Stimulated activated CD8-positive, alpha-beta memory T cell treated with anti-CD3 and anti-CD28 coated beads, Interleukin-12 subunit alpha, Interleukin-12 subunit beta, amount 100 ng/mL, for 24 hours (primary cell): ENCODE measurements around the gene COPB1.

Experiments used
- DNase-seq: peaks from one replicate; pipeline ENCODE4 v3.0.0-alpha.2; 2020; ENCODE audit errors: extremely low read depth

COPB1 gene

DNA sequence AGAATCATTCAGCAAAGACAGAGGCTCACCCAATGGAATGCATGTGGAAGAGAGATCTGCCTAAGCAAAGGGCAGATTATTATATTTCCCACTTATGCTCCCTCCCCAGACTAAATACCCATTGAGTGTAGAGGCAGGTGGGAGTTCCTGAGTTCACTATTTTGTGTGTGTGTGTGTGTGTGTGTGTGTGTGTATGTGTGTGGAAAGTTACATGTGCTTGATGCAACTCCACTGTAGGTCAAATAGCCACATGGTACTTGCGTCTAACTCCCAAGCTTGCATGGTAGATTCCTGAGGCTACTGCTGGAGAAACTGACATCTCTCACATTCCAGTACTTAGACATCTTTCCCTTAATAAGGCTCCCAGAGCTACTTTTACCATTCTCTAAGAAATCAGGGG, 3.4 kb upstream of the COPB1 start:
- no peak for DNase-seq

DNA sequence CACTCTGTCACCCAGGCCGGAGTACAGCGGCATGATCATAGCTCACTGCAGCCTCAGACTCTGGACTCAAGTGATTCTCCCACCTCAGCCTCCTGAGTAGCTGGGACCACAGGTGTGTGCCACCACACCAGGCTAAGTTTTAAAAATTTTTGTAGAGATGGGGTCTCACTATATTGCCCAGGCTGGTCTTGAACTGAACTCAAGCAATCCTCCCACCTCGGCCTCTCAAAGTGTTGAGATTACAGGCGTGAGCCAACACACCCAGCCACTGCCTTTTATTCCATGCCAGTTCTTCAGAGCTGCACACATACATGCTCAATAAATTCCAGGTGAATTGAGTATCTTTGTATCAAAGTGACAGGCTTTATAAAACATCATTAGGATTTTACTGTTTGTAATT, 2.4 kb upstream of the COPB1 start:
- no peak for DNase-seq

DNA sequence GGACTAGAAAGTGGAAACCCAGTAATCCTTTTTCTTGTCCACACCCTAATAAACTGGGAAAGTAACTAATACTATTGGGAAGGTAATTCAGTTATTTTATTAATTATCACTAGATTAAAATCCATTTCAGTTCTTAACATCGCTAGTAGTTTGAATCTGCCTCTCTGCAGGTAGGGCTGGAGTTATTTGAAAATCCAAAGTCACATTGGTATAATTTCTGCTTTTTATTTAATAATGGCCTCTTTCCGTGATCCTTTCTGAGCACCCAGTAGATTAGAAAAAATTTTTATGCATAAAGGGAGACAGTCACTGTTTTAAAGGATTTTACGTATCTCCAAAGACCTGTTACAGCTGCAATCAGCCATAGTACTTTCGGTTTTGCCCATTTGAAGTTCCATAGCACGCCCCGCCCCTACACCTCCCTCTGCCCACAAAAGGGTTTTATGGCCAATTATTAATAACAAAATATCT, 605 bp upstream of the COPB1 start:
- no peak for DNase-seq

DNA sequence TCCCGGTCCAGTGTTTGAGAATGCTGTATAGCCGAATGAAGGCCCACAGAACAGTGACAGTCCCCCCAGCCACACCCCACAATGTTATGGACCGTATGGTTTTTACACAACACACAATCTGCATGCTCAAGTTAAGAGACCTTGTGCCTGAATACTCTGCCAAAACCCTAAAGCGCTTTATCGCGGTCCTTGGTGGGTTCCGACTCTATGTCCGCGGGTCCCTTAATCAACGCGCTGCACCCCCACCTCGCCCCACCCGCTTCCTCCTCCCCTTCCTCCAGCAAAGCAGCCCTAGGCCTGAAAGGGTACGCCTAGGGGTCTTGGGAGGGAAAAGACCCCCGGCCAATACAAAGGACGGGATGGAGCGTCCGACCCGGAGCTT, 442 bp downstream of the COPB1 start:
- DNase-seq = no peak

DNA sequence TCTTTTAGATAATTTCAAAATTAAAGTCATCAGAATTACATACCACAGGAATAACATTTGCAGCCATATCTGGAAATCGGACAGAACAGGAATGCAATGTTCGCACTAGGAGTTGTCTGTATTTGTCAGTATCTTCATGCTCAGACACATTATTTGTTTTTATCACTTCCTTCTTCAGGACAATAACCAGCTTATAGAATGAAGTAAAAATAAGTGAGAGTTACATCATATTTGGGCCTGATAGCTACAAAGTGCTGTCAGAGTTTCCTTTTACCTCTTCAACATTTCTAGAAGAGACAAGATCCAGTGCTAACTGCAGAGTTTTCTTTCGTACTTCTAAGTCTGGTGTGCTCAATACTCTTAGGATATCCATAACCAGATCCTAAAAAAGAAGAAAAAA, 18.9 kb downstream of the COPB1 start:
- DNase-seq = no peak

DNA sequence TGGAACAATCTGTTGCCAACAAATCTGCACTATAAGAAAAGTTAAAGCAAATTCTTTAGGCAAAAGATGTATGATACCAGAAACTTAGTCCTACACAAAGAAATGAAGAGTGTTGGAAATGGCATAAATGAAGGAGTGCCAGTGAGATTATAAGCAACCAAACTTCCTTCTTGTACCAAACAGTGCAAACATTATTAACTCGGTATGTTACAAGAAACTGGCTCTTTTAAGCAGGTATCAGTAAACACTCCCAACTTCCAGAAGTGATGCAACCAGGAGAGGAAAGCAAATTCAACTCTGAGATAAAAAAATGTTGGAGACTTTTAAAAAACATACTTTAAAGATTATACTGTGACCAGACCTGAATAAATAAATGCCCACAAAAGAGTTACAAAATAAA, 28.5 kb downstream of the COPB1 start:
- no peak for DNase-seq

DNA sequence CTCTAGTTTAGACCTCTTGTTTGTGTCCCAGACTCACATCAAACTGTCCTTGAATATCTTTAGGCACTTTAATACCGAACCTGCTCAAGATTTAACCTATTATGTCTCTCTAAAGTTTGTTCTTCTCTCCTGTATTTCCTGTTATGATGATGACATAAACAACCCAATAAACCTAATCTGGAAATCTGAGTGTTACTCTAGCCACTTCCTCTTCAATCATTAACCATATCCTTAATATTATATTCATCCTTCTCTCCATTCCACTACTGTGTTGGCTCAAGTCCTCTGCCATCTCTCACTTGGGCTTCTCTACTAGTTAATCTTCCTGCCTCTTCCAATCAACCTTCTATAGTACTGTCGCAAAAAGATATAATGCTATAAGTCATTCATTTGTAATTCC, 36.0 kb downstream of the COPB1 start:
- no peak for DNase-seq

DNA sequence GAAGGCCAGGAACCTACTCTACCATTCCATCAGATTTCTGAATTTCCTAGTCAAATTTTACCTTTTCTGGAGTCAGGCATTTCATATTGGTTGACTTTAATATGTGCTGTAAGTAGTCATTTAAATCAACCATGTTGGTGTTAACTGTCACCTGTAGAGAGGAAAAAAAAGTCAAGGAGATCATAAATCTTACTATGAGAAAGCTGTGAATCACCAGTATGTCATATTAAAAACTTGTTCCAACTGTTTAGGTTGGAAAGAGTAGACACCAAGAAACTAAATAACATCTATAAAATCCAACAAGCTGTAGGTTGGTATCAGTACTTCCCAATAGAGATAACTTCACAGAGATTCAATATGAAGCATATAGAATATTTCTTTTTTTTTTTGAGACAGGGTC, 39.5 kb downstream of the COPB1 start:
- DNase-seq = no peak

DNA sequence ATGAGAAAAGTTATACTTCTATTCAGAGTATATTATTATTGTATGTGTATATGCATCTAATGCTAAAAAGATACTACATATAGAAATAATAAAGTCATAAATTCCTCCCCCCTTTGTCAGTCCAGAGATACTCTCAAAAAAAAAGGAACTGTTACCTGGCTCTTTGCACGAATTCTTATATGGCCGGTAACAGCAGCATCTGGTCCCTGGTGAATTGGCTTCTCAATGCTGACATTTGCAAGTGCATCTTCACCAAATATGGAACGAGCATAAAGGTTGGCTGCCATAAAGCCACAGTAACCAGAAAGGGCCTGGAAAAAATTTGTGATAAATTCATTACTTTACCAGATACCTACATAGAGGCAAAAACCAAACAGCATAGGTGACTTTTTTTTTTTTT, 41.2 kb downstream of the COPB1 start:
- DNase-seq = no peak

DNA sequence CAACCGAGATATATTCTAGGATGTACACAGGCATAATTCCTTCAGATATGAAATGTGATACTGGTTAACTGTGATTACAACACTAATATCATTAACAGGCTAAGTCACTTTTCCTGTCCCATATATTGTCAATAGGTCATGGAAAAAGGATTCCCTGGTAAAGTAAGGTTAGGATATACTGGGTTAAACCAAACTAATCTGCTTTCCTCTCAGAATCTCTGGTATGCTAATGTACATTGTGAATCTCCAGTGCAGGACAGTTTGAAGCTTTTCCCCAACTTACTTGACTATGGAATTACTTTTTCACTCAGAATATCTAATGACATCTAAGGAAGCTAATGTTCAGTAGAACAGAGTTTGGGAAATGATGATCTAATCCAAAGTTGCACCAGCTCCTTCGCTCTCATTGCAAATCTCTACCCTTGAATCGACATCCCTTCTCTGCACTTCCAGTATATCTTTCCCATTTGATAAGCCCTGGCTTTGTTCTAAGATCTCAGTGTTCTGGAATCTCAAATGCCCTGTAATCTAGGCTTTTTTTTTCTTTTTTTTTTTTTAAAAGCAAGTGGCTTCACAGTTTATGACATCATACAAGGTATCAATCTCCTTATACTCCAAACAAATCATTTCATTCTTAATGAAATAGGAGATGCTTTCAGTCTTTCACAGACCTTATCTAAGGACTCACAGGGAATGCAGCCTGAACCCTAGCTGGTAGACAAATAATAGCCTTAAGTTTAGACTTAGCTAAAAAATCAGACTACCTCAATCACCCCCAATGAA, 43.8 kb downstream of the COPB1 start:
- no peak for DNase-seq

DNA sequence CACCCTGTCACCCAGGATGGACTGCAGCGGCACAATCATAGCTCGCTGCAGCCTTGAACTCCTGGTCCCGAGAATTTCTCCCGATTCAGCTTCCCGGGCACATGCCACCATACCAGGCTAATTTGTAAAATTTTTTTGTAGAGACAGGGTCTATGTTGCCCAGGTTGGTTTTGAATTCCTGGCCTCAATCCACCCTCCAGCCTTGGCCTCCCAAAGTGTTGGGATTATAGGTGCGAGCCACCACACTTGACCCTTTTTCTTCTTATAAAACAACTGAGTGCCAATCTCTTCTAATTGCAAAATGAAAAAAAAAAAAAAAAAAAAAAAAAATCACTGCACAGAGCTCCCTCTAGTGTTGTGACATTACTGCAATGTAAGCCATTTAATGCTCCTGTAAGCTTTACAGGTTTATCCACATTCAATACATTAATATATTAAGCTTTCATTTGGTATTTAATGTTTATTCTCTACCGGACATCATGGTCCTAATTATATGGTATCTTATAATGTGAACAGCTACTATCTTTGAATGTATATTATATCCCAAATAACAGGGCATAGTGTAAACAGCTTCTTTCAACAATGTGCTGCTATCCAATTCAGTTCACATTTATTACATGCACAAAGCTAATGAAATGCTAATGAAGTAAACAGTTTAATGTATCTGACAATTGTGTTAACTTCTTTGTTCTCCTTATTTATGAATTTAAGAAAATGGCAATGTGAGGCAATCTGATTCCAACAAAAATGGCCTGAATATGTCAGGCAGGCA, 44.6 kb downstream of the COPB1 start:
- DNase-seq = no peak

DNA sequence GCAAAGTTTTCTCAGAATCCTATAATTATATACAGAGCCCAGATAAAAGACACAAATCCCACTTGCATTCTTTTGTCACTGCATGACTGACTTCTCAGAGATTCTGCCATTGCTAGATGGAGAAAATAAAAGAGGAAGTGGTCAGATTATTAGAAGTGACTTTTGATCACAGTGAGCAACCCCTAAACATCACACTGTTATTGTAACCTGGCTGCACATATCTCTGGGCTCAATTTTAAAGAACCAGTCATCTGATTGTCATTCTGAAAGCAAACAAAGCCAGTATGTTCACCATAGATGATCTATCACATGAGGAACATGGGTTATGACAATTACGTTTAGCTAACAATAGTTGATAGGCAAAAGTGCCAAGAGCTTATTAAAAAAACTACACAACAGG, 47.8 kb downstream of the COPB1 start:
- DNase-seq = no peak

DNA sequence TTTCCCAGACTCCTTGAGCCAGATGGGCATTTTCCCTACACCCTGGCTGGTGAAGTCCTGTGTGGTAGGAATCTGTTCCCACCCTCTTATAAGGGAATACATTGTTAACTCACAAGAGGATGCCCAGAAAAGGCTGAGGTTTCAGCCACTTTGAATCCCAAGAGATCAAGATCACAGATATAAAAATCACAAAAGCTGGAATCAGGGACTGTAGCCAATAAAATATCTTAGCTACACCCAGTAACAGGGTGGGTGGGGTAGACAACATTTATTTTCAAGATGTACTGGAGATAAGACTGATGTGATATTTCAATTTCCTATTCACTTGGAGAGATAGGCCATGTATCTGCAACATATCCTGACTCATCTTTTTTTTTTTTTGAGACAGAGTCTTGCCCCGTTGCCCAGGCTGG, 50.3 kb downstream of the COPB1 start:
- DNase-seq = no peak

DNA sequence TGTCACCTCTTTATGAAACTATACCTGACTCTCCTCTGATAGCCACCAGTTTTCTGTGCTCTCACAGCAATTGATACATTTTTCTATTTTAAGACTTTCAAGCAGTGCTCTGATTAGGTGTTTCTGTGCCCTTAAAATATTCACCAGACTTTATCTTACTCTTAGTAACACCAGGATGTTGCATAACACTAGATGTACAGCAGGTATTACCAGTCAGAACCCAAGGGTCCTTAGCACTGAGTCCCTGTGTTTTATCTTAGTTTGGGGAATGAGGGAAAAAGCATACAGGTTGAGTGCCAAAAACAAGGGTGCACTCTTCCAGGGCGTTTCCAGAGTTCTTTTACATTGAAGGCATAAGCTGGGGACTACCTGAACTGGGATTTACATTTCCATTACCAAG, 51.4 kb downstream of the COPB1 start:
- no peak for DNase-seq

DNA sequence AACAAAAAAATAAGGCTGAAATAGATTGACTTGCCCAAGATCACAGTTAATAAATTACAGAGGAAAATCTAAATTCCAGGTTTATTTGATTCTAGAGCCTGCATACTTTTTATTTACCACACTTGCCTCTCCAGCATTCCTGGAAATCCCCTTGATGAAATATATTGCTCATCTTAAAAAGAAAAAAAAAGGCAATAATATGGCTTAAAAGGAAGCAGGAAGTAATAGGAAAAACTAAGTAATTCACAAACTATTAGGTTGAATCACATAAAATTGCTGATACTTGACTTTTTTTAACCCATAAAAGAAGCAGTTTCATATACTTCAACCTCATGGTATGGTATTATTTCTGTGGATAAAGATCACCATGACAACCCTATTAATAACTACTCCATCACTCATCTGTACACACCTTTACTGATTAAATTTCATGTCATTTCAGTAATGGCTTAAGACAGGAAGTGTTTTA, 52.9 kb downstream of the COPB1 start:
- no peak for DNase-seq

DNA sequence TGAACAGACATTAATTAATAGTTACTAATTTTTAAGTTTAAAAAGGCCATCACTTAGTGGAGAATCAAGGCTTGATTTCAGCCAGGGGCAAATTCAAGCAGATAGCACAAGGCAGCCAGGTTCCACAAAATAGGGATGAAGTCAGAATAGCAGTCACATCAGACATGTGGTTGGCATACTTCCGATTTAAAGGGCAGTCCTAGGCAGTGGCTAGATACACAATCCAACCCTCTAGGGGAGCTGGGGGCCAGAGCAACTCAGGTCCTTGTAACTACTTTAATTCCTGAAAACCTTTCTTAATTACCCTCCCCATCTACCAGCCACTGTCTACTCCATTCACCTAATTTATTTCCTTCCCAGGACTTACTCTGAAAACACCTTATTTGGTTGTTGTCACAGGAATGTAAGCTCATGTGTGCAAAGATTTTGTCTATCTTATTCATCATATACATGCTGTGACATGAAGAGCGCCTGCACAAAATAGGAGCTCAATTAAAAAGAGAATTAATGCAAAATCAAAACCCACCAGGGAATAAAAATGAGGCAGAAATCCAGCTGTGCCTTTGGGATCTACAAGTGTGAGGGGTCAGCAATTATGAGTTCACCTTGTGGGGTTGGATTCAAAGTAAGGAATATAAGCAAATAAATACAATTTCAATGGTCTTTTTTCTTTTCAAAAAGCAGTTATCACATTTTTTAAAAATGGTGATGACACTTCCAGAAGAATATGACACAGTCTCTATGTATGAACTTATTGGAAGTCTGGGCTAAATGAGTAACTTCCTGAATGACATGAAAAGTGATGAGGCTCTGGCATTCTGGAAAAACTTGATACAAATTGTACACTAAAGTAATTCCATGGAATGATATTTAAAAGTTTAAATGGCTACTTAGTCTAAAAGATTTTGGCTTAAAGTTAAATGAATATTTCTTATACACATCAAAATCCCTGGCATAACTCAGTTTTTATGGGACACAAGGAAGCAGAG, 53.8 kb downstream of the COPB1 start:
- no peak for DNase-seq

DNA sequence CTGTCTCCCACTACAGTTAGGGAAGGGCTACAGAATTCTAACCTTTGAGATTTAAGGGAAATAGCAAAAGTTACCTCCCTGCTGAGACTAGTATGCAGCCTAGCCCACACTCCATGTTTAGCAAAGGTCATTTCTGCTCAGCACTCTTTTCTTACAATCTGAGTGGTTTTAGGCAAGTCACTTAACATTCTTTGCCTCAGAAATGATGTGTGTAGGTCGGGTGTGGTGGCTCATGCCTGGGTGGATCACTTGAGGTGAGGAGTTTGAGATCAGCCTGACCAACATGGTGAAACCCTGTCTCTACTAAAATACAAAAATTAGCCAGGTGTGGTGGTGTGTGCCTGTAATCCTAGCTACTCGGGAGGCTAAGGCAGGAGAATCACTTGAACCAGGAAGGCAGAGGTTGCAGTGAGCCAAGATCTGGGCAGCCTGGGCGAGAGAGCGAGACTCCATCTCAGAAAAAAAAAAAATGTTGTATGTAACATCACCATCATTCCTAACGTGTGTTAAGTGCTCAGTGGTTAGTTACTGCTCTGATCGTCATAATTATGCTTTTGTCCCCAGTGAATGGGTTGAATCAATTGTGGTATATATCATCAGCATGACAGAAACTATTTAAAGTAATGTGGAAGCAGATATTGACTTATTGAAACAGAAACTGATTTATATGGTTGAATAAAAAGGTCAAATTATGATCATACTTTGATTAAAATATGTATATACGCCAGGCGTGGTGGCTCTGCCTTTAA, 55.0 kb downstream of the COPB1 start:
- DNase-seq = no peak

DNA sequence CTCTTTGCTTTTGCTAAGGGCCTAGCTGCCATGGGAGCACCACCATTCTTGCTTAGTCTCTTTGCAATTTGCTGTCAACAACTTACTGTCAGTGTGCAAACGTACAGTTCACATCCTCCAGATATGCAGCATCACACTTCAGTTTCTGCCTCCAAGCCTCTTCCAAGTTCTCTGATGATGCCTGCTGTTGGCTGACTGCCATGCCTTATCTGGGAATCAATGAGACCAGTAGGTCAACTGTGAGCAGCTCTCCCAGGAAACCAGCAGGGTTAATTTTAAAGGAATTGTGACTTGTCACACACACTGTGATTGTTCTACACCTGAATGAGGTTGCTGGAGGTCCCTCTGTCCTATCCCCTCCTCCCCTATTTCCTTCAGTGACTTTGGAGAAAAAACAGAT, 56.0 kb downstream of the COPB1 start:
- DNase-seq = no peak

DNA sequence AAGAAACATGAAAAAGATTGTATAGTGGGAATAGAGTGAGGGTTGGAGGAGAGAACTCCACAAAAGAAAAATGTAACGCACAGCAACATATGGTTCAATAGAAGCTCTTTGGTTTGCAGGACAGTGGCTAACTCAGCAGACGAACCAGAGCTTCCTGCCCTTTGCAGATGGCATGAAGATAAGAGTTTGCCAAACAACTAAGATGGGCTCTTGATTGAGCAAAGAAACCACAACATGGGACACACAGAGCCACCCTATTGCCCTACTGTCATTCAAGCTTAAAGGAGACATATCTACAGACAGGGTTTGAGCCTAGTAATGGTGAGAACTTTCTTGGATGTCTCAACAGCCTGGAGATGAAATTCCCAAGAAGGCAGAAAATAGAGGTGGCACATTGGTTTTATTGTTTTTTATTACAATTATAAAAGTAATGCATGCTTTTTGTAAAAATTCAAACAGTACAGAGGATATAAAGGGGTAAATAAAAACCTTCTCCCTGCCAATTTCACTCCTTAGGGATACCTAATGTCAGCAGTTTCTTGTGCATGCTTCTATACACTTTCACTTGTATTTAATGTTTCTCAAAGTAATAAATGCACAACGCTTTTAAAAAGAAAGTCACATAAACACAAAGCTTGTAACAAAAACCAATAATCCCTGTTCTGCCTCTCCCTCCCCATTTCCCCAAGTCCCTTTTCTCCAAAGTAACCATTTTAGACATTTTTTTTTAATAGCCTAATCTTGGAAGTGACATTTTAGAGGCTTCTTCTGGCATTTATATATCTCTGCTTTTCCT, 63.7 kb downstream of the COPB1 start:
- DNase-seq = no peak

DNA sequence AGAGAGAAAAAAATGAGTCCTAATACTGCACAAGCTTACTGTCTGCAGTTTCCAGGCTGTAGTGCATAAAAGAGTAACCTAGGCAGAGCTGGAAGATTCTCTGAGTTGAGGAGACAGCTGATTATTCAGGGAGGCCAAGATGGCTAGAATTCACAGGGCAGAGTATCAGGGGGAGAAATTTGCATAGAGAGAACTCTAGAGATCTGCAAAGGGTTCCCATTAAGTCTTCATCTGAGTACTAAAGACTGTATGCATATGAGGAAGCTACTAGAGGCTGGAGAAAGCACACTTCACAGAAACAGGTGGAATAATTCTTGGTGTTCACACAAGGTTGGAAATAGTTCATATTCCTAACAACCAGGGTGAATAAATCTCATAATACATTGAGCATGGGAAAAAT, 74.0 kb downstream of the COPB1 start:
- no peak for DNase-seq
